IPS-11a (cell line): Measurements from ENCODE around the gene FRZB.

Experiments
- H3K4me3 ChIP-seq: one replicate; pipeline ENCODE4 v1.5.1; 2013; ENCODE audit warnings: low read depth, low read length, control low read depth

The FRZB gene

DNA sequence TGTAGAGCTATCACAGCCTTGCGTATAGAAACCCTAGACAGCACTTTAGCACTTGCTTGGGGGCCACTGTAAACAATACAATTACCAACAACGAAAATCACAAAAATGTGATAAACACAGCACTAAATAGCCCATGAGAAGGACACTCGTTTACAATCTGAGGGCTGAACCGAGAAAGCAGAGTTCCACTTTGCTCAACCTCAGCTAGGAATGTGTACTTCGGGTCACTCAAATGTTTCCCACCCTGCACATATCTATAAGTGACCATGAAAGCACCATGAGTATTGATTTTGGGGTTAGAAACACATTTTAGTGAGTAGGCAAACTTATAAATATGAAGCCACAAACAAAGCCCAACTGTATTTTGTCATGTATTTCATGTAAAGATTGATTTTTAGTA lies 62.3 kb downstream of the FRZB start:
- no peak overlapping the region for H3K4me3 ChIP-seq

DNA sequence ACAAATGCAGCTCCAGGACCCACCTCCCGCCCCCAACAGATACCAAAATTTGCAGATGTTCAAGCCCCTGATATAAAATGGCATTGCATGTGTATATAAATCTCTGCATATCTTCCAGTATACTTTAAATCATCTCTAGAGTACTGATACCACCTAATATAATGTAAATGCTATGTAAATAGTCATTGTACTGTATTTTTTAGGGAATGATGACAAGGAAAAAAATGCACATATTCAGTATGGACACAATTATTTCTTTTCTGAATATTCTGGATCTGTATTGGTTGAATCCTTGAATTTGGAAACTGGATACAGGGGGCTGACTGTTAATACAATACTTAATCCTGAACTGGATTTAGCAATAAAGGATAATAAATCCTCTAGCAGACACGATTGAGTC lies 67.7 kb downstream of the FRZB start:
- no peak overlapping the region for H3K4me3 ChIP-seq

DNA sequence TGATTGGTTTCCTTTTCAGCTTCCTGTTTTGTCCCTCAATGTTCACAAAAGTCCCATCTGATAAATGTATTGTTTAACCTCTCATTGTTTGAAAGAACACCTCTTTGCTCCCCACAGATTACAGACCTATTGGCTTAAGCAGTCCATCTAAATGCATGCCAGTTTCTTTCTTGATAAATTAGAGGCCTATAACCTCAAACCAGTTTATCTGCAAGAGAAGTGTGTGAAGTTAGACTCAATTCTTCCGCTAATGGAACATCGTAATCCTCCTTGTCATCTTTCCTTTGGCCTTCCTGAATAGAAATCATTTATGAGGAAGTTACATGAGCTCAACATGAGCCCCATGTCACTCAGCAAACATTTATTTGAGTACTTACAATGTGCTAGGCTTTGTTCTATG lies 74.0 kb downstream of the FRZB start:
- no peak overlapping the region for H3K4me3 ChIP-seq

DNA sequence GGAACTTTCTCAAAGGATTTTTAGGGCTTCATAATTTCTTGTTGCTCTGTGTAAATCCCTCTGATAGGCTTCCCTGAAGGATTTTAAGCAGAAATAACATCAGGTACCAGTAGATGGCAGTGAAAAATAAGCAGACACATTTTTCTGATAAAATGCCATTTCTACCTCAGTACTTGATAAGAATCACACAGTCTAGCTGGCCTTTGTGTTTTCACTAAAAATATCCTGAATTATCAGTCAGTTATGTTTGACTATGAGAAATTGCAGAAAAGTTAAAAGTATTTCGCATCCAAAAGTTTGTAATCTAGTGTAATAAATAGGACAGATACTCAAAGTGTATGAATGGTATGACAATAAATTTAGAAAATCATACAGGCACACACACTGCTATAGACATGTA lies 81.7 kb downstream of the FRZB start:
- no peak overlapping the region for H3K4me3 ChIP-seq

DNA sequence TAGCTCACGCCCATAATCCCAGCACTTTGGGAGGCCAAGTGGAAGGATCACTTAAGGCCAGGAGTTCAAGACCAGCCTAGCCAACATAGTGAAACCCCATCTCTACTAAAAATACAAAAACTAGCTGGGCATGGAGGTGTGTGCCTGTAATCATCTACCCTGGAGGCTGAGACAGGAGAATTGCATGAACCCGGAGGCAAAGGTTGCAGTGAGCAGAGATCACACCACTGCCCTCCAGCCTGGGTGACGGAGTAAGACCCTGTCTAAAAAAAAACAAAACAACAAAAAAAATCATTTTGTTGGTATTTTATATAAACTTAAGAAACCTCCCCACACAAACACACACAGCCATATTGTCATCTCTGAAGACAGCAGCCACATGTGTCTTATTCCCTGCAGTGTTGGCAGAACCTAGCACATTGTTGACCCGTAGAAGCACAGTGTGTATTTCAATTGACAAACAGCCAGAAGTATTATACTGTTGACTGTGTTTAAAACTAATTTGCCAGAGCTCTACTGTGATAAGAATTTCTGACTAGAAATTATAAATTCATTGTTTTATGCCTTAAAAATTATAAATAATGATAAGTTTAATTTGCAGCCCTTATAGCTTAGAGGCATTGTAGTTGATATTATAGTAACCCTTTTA lies 82.3 kb downstream of the FRZB start:
- H3K4me3 ChIP-seq: no peak overlapping the region
